Activated naive CD8-positive, alpha-beta T cell treated with anti-CD3 and anti-CD28 coated beads, Interleukin-2, amount 10 ng/mL, durations not matched to agents 7 days and 5 days (primary cell): ENCODE results near the gene SMIM11. TPM values are rescaled to one million over a fixed set of nuclear protein-coding genes. Genes with fewer than 3 reads are reported as not detected.
"Not testable (repeated sequence)": the region's sequence is repeated elsewhere in the genome, so short reads cannot be mapped to it uniquely, and the experiment has no call there.

Experiments
- ATAC-seq: fragments of 150-1000 bp; cut with Tn5 transposase; one replicate; pipeline ENCODE4 v1.10.0; 2021; ENCODE audit warnings: low read depth, moderate library complexity
- POLR2A ChIA-PET: fragments of 350-600 bp; sonication (Branson Sonifier 250); formaldehyde crosslinking; loops from one replicate; lab custom pipeline; 2021; ENCODE audit warnings: antibody characterized with exemption; lab: Charles Lee
- DNase-seq: peaks from one replicate; pipeline ENCODE4 v3.0.0; 2021
- H3K27ac Mint-ChIP-seq: one replicate; pipeline ENCODE4 v1.8.0; 2022; ENCODE audit warnings: mild to moderate bottlenecking, mixed read lengths
- H3K27me3 Mint-ChIP-seq: one replicate; pipeline ENCODE4 v1.8.0; 2022; ENCODE audit warnings: mild to moderate bottlenecking, moderate library complexity, mixed read lengths
- H3K36me3 Mint-ChIP-seq: one replicate; pipeline ENCODE4 v1.8.0; 2021; ENCODE audit warnings: mild to moderate bottlenecking, mixed read lengths
- H3K4me1 Mint-ChIP-seq: one replicate; pipeline ENCODE4 v1.8.0; 2021; ENCODE audit warnings: mixed read lengths
- H3K4me3 Mint-ChIP-seq: one replicate; pipeline ENCODE4 v1.8.0; 2022; ENCODE audit warnings: mild to moderate bottlenecking, moderate library complexity, mixed read lengths
- H3K9me3 Mint-ChIP-seq: one replicate; pipeline ENCODE4 v1.8.0; 2021; ENCODE audit warnings: mixed read lengths
- total RNA-seq, 2 experiments: library from RNA; stranded (reverse); gene quantifications; one replicate each; pipeline ENCODE4 v1.2.3, GENCODE V29; 2021

The SMIM11 gene
- total RNA-seq, 2 experiments from 2014 or later, result 13.0 to 19.8 TPM

GRCh38 chr21:34406102-34406501 is 30.8 kb downstream of the SMIM11 start:
- H3K27ac Mint-ChIP-seq, ATAC-seq, H3K9me3 Mint-ChIP-seq, H3K4me3 Mint-ChIP-seq, DNase-seq, H3K36me3 Mint-ChIP-seq, POLR2A ChIA-PET, H3K27me3 Mint-ChIP-seq, H3K4me1 Mint-ChIP-seq: not testable (repeated sequence)

DNA sequence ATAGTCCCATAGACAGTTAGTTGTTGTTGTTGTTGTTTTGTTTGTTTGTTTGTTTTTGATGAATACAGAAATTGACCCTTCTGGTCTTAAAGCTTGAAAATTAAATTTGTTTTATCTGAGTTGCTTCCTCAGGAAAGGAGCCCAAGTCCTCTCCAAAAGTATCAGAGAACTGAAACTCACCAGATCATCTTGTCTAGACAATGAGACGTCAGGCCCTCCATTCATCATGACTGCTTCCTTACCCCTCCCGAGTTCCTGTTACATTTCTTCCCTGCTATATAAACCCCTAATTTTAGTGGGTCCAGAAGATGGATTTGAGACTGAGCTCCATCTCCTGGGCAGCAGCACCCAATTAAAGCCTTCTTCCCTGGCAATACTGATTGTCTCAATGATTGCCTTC is 31.4 kb downstream of the SMIM11 start:
- DNase-seq, POLR2A ChIA-PET, H3K36me3 Mint-ChIP-seq, H3K9me3 Mint-ChIP-seq, H3K4me1 Mint-ChIP-seq, H3K27me3 Mint-ChIP-seq, ATAC-seq, H3K27ac Mint-ChIP-seq, H3K4me3 Mint-ChIP-seq: not testable (repeated sequence)

- H3K27ac Mint-ChIP-seq, POLR2A ChIA-PET, ATAC-seq, DNase-seq, H3K4me1 Mint-ChIP-seq, H3K9me3 Mint-ChIP-seq, H3K36me3 Mint-ChIP-seq, H3K27me3 Mint-ChIP-seq, H3K4me3 Mint-ChIP-seq: not testable (repeated sequence)
Observed at GRCh38 chr21:34407294-34407693, 32.0 kb downstream of the SMIM11 start.

DNA sequence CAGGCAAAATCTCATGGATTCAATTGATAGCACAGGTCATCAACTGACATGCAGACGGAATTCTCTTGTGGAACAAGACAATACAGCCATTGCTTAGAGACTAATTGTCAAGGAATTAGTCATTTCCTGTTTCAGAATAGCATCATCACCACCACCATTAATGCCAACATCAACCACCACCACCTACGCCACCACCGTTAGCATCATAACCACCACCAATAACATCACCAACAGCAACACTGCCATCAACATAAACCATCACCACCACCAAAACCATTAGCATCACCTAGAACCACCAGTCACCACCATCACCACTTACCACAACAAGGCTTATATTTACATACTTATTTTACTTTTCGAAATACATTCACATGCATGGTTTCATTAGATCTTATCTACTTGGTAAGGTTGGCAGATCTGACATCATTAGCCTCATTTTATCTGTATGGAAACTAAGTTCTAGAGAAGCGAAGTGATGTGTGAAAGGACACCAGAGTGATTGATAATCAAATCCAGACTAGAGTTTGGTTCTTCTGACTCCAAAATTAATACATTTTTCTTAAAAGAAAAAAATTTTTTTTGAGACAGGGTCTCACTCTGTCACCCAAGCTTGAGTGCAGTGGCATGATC is 42.3 kb downstream of the SMIM11 start:
- H3K27me3 Mint-ChIP-seq, H3K4me1 Mint-ChIP-seq, H3K27ac Mint-ChIP-seq, DNase-seq, POLR2A ChIA-PET, H3K36me3 Mint-ChIP-seq, ATAC-seq, H3K4me3 Mint-ChIP-seq, H3K9me3 Mint-ChIP-seq: not testable (repeated sequence)

DNA sequence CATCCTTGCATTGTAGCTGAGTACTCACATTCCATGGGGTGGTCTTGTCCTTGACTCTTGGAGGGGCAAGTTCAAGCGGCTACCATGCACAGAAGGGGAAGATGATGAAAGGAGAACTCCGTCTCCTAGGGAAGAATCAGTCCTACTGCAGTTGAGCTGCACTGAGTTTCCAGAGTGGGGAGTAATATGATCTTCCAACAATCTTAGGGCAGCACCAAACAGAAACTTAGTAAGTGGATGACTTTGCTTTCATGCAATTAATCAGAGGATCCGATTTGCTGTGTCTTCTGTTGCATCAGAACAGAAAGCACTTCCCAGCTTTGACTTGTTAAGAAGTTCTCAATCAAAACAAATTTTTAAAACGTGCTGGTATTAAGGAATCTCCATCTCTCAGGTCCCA is 48.5 kb downstream of the SMIM11 start, which contains the start of gene SMIM34:
Gene SMIM34, minus strand, starts transcription at position 147 of the 400 bp plus-strand sequence. Its CDS starts 112 bp downstream, at position 35.
- H3K27me3 Mint-ChIP-seq, ATAC-seq, H3K4me3 Mint-ChIP-seq, POLR2A ChIA-PET, H3K36me3 Mint-ChIP-seq, H3K27ac Mint-ChIP-seq, H3K4me1 Mint-ChIP-seq, DNase-seq, H3K9me3 Mint-ChIP-seq: not testable (repeated sequence)

DNA sequence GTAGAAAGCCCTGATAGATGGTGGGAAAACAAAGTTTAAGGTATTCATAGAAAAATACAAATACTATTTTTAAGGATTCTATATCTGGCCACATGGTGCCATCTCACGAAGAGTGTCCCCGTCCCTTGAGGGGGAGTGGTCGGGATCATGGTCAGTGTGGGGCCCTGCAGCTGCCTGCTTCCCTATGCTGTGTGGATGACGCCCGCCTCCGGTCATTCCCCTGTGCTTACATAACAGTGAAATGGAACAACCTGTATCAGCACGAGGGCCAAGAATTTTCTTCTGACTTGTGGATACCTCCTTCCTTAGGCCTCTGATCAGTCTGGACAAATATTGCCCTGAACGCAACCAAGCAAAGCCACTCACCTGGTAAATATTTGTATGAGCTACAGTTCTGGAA is 52.0 kb downstream of the SMIM11 start:
- H3K36me3 Mint-ChIP-seq, POLR2A ChIA-PET, H3K4me3 Mint-ChIP-seq, H3K27me3 Mint-ChIP-seq, H3K9me3 Mint-ChIP-seq, DNase-seq, ATAC-seq, H3K4me1 Mint-ChIP-seq, H3K27ac Mint-ChIP-seq: not testable (repeated sequence)

GRCh38 chr21:34428441-34428840 is 53.1 kb downstream of the SMIM11 start:
- H3K36me3 Mint-ChIP-seq, H3K9me3 Mint-ChIP-seq, ATAC-seq, H3K27me3 Mint-ChIP-seq, H3K4me1 Mint-ChIP-seq, H3K27ac Mint-ChIP-seq, H3K4me3 Mint-ChIP-seq, POLR2A ChIA-PET, DNase-seq: not testable (repeated sequence)

DNA sequence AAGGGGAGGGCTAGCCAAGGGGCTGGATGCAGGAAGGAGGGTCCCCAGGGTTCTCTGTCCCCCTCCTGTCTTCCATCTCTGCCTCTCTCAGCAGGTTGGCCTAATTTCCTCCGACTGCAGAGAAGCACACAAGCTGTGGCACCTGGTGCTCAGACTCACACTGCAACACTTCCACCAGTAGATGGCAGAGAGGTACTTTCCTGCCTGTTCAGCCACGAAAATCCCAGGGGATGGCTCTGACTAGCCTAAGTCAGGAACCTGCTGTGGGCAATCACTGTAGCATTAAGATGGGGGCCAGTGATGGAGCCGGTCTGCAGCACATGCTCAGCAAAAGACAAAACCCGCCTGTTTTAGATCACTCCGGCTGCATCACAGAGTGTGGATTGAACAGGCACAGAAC is 54.4 kb downstream of the SMIM11 start:
- H3K27ac Mint-ChIP-seq, H3K9me3 Mint-ChIP-seq, H3K27me3 Mint-ChIP-seq, ATAC-seq, DNase-seq, H3K36me3 Mint-ChIP-seq, H3K4me1 Mint-ChIP-seq, POLR2A ChIA-PET, H3K4me3 Mint-ChIP-seq: not testable (repeated sequence)

Other genes starting within 250 kb of the SMIM11 start
- gene KCNE2, start 11.5 kb upstream of the SMIM11 start, total RNA-seq, result not detected
- not detected for gene SMIM34, start 48.4 kb downstream of the SMIM11 start, total RNA-seq
- gene KCNE1, start 136.7 kb downstream of the SMIM11 start, total RNA-seq, result under 1 TPM in 1 of 2 experiments, not detected in 1; 0.33 TPM
- 1 to 10 TPM; 7.3 to 7.4 TPM for gene RCAN1, start 239.6 kb downstream of the SMIM11 start, total RNA-seq